ENCODE results near the gene SKP2.
A peak's percentile ranks its signal among the peaks of the same experiment; 100 is the strongest.

Gene SKP2

DNA sequence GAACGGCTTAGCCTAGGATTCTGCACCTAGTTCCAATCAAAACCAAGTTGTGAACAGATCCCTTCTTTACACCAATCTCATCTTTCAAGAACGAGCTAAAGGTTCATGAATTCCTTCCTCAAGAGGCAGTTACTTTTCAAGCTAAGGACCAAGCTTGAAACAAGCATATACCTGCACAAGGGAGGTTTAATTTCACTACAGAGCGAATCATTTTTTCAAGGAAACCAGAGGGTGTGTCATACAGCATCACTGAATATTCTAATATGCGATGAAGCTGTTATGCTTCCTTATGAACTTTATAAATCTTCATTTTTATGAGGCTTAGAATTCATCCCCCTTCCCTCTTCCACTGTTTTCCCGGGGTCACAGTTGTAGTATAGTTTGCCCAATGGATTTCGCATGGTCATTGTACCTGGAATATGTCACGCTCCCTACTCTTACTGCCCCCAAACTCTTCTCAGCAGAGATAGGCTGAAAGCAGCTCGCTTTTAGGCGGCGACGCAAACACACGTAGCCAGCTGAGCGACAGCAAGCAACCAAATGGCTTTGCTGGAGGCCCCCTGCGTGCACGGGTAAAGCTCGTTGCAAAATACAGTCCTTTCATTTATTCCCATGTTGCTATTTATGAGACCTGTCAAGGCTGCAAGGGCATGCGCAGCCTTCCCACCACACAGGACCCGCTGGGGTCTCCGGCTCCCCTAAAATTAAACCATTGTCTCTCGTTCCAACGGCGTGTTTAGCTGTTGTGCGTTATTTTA lies 1.1 kb upstream of the SKP2 start:
- no peak for TF ChIP-seq ZNF274 (IDR thresholded peaks at IDR 0.05; ENCODE audit: low read depth, low read length)
- H3K4me3 ChIP-seq (ENCODE audit: low read length): peak overlapping the region; percentile 94

DNA sequence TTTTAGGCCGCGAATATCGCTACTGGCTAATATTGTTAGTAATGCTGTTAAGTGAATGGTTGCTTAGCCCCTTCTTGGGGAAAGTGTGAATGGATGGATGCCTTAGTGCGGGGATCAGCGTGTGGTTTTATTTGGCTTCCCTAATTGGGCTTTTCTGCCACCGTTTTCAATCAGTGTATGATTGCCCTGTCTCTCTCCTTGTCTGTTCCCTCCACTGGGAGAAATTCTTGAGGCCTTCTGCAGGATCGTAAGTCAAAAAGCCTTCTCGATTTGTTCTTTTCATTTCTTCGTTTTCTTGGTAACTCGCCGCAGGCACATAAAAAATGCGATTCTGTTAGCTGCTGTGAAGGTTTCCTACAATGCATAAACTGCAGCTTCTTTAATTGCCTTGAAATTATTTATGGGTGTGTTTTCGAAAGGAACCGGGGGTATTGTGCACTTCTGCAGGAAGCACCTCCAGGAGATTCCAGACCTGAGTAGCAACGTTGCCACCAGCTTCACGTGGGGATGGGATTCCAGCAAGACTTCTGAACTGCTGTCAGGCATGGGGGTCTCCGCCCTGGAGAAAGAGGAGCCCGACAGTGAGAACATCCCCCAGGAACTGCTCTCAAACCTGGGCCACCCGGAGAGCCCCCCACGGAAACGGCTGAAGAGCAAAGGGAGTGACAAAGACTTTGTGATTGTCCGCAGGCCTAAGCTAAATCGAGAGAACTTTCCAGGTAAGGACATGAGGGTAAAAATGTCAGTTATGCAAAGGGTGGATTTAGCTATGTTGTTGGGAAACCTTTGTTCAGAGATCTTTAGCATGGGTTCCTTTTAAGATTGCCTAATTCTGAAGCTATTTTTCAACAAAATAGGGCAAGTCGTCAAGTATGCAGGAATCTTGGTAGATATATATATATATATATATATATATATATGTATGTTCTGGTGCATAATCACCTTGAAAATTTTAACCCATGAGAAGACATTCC lies 700 bp downstream of the SKP2 start:
- peak overlapping the region; percentile 96 for H3K4me3 ChIP-seq (ENCODE audit: low read length)
- TF ChIP-seq ZNF274 (IDR thresholded peaks at IDR 0.05; ENCODE audit: low read depth, low read length): no peak

DNA sequence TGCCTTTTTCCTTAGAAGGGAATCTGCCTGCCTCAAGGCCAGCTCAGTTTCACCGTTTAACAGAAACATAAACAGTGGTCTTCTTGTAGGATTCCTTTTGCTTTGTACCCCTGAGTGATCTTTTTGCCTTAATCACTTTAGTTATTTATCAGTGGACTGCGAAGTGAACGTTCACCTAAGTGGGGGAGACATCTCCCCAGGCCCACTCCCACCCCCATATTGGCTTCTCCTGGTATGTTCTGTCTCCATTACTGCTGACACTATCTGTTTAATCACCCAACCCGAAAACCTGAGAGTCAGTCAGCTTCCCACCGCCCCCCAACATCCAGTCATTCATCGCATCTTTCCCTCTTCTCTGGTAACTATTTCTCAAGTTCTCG lies 1.4 kb downstream of the SKP2 start:
- no peak for TF ChIP-seq ZNF274 (IDR thresholded peaks at IDR 0.05; ENCODE audit: low read depth, low read length)
- H3K4me3 ChIP-seq (ENCODE audit: low read length): peak overlapping the region; percentile 96

- H3K4me3 ChIP-seq (ENCODE audit: low read length): peak overlapping the region; percentile 96; the same call in 1 of the 2 replicates
- TF ChIP-seq ZNF274 (IDR thresholded peaks at IDR 0.05; ENCODE audit: low read depth, low read length): no peak
These were observed 1.8 kb downstream of the SKP2 start for GRCh38 chr5:36153726-36154125.

- no peak for TF ChIP-seq ZNF274 (IDR thresholded peaks at IDR 0.05; ENCODE audit: low read depth, low read length)
- no peak overlapping the region for H3K4me3 ChIP-seq (ENCODE audit: low read length)
These were observed 3.4 kb downstream of the SKP2 start for GRCh38 chr5:36155291-36155690.

GRCh38 chr5:36156121-36156601 lies 4.2 kb downstream of the SKP2 start:
- H3K4me3 ChIP-seq (ENCODE audit: low read length): no peak overlapping the region
- no peak for TF ChIP-seq ZNF274 (IDR thresholded peaks at IDR 0.05; ENCODE audit: low read depth, low read length)

- no peak for TF ChIP-seq ZNF274 (IDR thresholded peaks at IDR 0.05; ENCODE audit: low read depth, low read length)
- no peak overlapping the region for H3K4me3 ChIP-seq (ENCODE audit: low read length)
These were observed 4.7 kb downstream of the SKP2 start for GRCh38 chr5:36156619-36157018.

DNA sequence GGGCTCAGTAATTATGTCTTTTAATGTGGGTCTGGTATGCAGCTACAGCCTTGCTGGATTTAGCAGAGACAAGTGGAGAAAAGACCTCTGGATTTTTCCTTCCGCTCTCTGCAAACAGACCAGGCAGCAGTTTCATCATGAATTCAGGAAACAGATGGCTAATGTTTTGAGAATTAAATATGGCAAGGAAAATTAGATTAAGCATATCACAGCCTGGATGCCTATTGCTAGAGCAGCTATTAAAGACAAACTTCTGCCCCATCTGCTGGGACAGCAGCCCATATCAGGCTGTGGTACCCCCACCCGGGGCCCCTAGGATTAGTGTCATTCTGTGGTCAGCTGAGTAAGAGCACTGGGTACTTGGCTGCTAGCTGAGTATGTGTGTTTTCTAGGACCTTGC lies 6.2 kb downstream of the SKP2 start:
- H3K4me3 ChIP-seq (ENCODE audit: low read length): no peak overlapping the region
- TF ChIP-seq ZNF274 (IDR thresholded peaks at IDR 0.05; ENCODE audit: low read depth, low read length): no peak

GRCh38 chr5:36160617-36161016 lies 8.7 kb downstream of the SKP2 start:
- TF ChIP-seq ZNF274 (IDR thresholded peaks at IDR 0.05; ENCODE audit: low read depth, low read length): no peak
- H3K4me3 ChIP-seq (ENCODE audit: low read length): no peak overlapping the region

GRCh38 chr5:36161361-36161760 lies 9.4 kb downstream of the SKP2 start:
- H3K4me3 ChIP-seq (ENCODE audit: low read length): no peak overlapping the region
- no peak for TF ChIP-seq ZNF274 (IDR thresholded peaks at IDR 0.05; ENCODE audit: low read depth, low read length)

- TF ChIP-seq ZNF274 (IDR thresholded peaks at IDR 0.05; ENCODE audit: low read depth, low read length): no peak
- no peak overlapping the region for H3K4me3 ChIP-seq (ENCODE audit: low read length)
These were observed 11.0 kb downstream of the SKP2 start for GRCh38 chr5:36162810-36163486.

- H3K4me3 ChIP-seq (ENCODE audit: low read length): no peak overlapping the region
- no peak for TF ChIP-seq ZNF274 (IDR thresholded peaks at IDR 0.05; ENCODE audit: low read depth, low read length)
These were observed 12.6 kb downstream of the SKP2 start for GRCh38 chr5:36164461-36164860.

- no peak overlapping the region for H3K4me3 ChIP-seq (ENCODE audit: low read length)
- TF ChIP-seq ZNF274 (IDR thresholded peaks at IDR 0.05; ENCODE audit: low read depth, low read length): no peak
These were observed 16.8 kb downstream of the SKP2 start for GRCh38 chr5:36168737-36169136.

- TF ChIP-seq ZNF274 (IDR thresholded peaks at IDR 0.05; ENCODE audit: low read depth, low read length): no peak
- H3K4me3 ChIP-seq (ENCODE audit: low read length): no peak overlapping the region
These were observed 19.0 kb downstream of the SKP2 start for GRCh38 chr5:36170832-36171424.
